ENCODE data around the gene COPS7A.

GRCh38 chr12:6696690-6697583, 26.9 kb upstream of the COPS7A start:
- TF ChIP-seq CTCF (IDR thresholded peaks at IDR 0.05) (no peak), POLR2A (IDR thresholded peaks at IDR 0.05) (no peak), EP300 (IDR thresholded peaks at IDR 0.05) (no peak)

Data from tibial nerve (tissue), 4 donors.